Esophagus (tissue), 2 donors: ENCODE results near the gene GNAL. TPM values are rescaled to one million over a fixed set of nuclear protein-coding genes. Genes with fewer than 3 reads are reported as not detected.

Experiments
- H3K27ac ChIP-seq, 2 donors: one replicate each; pipeline ENCODE4 v1.5.1; 2013; ENCODE audit warnings: low read depth in 2 of 2, mild to moderate bottlenecking in 2 of 2, inconsistent platforms in 1 of 2, low read length in 1 of 2, moderate library complexity in 1 of 2
- H3K27me3 ChIP-seq, 2 donors: one replicate each; pipeline ENCODE4 v1.6.1; 2013; ENCODE audit warnings: low read length in 2 of 2, control low read depth in 1 of 2, mild to moderate bottlenecking in 1 of 2; ENCODE audit not compliant: insufficient read depth in 2 of 2, control insufficient read depth in 1 of 2
- H3K36me3 ChIP-seq, 2 donors: one replicate each; pipeline ENCODE4 v1.6.1; 2013; ENCODE audit warnings: low read length in 1 of 2; ENCODE audit not compliant: control insufficient read depth in 2 of 2, insufficient read depth in 2 of 2
- H3K4me1 ChIP-seq, 2 donors: one replicate each; pipeline ENCODE4 v1.6.1; 2013; ENCODE audit warnings: low read length in 1 of 2; ENCODE audit not compliant: control insufficient read depth in 2 of 2, insufficient read depth in 2 of 2
- H3K4me3 ChIP-seq, 2 donors: one replicate each; pipeline ENCODE4 v1.5.1; 2013; ENCODE audit warnings: low read length in 2 of 2, mild to moderate bottlenecking in 2 of 2, low read depth in 1 of 2, moderate library complexity in 1 of 2
- H3K9me3 ChIP-seq, 2 donors: one replicate each; pipeline ENCODE4 v1.6.1; 2013; ENCODE audit warnings: mild to moderate bottlenecking in 2 of 2, low read depth in 1 of 2, low read length in 1 of 2, moderate library complexity in 1 of 2; ENCODE audit not compliant: control insufficient read depth in 2 of 2, insufficient read depth in 1 of 2
- WGBS, 2 donors: extraction: QIAGEN DNeasy Blood & Tissue Kit; methylation state at CpG; one replicate each; pipeline ENCODE4 v1.1.7; 2013; 5-methylcytosine and 5-hydroxymethylcytosine counted together
- polyA plus RNA-seq, 2 donors: library from polyadenylated mRNA; stranded (reverse); fragments of 200-250 nt; gene quantifications; one replicate each; pipeline ENCODE4 v1.2.3, GENCODE V29; 2013
- donor health status: healthy with polysubstance abuse.
- donor health status: Bipolar disorder and iron deficiency.

GNAL gene
- polyA plus RNA-seq, 2 donors: 1.6 to 2.1 TPM

DNA sequence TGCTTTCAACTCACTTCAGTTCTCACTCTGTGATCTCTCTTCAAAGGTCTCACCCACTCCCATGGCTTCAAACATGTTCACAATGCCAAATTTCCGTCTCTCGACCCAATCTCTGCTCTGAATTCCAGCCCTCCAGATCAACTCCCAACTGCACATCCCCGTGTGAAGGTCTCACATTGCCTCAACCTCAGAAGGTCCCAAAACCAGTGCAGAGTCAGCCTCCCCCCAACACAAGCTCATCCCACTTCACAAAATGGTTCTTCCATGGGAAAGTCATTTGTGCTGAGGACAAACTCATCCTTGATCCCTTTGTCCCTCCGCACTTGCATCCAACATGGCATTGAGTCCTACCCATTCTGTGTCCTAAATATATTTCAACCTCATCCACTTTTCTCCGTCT lies 31.0 kb upstream of the GNAL start:
- no peaks in the 10 kb centered on the region for H3K4me1 ChIP-seq
- H3K27ac ChIP-seq: no peak overlapping the region
- H3K36me3 ChIP-seq: no peaks in the 10 kb centered on the region
- H3K9me3 ChIP-seq: no peaks in the 10 kb centered on the region
- WGBS, 2 donors: 84 to 86% methylated on average over 5 of the region's 5 CpGs
- H3K4me3 ChIP-seq: no peak overlapping the region
- H3K27me3 ChIP-seq: no peaks in the 10 kb centered on the region

DNA sequence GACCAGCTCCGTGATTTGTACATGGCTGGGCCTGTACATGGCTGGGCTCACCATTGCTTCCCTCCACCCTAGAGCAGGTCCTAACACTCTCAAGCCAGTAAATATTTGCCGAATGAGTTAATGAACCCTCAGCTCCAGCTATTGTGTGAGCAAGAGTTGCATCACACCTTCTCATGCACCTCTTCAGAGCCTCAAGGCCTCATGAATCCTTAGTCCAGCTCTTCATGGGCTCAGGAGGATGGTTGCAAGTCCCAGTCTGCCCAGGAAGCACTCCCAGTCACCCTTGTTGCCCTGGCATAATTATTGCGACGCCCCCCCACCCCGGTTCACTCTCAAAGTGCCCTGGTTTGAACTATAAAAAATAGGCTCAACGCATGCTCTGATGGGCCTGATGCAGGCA lies 30.1 kb upstream of the GNAL start:
- Histone ChIP-seq H3K36me3 (no peaks in the 10 kb centered on the region), H3K4me1 (no peaks in the 10 kb centered on the region), H3K27ac (no peak overlapping the region), H3K9me3 (no peaks in the 10 kb centered on the region), H3K4me3 (no peak overlapping the region), H3K27me3 (no peaks in the 10 kb centered on the region)
- 69 to 81% methylated on average over 6 of the region's 6 CpGs for WGBS, 2 donors

DNA sequence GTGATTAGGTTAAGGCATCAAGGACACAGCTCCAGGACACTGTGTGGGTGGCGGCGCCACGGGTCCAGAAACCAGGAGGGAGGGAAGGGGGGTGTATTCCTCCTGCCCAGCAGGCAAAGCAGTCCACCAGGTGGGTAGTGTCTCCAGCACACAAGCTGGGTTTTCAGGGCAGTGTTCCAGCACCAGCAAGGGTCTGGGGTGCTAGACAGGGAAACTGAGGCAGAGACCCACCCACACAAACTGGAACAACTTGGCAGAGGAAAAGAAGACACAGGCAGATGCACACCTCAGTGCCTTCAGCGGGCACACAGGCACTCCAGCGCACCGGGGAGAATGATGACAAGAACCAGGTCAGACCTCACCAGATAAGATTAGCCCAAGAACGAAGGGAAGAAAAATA lies 28.4 kb upstream of the GNAL start:
- Histone ChIP-seq H3K36me3 (no peaks in the 10 kb centered on the region), H3K27me3 (no peaks in the 10 kb centered on the region), H3K9me3 (no peaks in the 10 kb centered on the region), H3K4me3 (no peak overlapping the region), H3K27ac (no peak overlapping the region), H3K4me1 (no peaks in the 10 kb centered on the region)
- 88 to 93% methylated on average over 7 of the region's 7 CpGs for WGBS, 2 donors

- no peaks in the 10 kb centered on the region for H3K4me1 ChIP-seq
- no peaks in the 10 kb centered on the region for H3K9me3 ChIP-seq
- H3K4me3 ChIP-seq: no peak overlapping the region
- WGBS, 2 donors: 53 to 69% methylated on average over 5 of the region's 5 CpGs
- no peak overlapping the region for H3K27ac ChIP-seq
- H3K36me3 ChIP-seq: no peaks in the 10 kb centered on the region
- no peaks in the 10 kb centered on the region for H3K27me3 ChIP-seq
Measured at GRCh38 chr18:11661430-11661829, 27.6 kb upstream of the GNAL start.

DNA sequence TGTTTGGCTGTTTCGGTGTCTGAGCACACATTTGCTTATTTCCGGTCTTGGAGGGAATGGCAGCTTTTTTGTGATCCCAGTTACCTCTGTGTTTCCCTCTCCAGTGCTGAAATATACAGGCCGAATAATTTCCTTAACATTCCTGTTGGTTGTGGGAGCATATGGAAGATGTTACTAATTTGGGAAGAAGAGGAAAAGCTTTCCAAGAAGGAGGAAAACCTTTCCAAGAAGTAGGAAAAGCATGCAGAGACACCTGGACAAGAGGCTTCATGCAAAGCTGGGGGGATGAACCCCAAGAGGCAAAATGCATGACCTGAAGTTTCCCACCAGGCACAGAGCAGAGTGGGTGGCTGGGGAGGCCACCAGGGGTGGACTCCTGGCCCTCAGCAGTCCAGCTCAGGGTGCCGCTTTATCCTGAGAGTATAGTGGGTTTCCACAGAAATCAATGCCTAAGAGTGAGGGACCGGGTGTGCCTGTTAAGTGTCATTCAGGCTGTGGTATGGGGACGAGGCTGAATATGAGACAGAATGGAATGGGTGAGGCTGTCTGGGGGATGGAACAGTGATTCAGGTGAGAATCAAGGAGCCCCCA lies 25.5 kb upstream of the GNAL start:
- Histone ChIP-seq H3K27me3 (no peaks in the 10 kb centered on the region), H3K36me3 (no peaks in the 10 kb centered on the region), H3K27ac (no peak overlapping the region), H3K9me3 (no peaks in the 10 kb centered on the region), H3K4me1 (no peaks in the 10 kb centered on the region), H3K4me3 (no peak overlapping the region)
- WGBS, 2 donors: 75 to 81% methylated on average over 6 of the region's 6 CpGs

GRCh38 chr18:11664286-11664685 lies 24.8 kb upstream of the GNAL start:
- 79 to 82% methylated on average over 4 of the region's 4 CpGs for WGBS, 2 donors
- Histone ChIP-seq H3K27me3 (no peaks in the 10 kb centered on the region), H3K36me3 (no peaks in the 10 kb centered on the region), H3K4me3 (no peak overlapping the region), H3K4me1 (peaks cover 2% of the 10 kb centered on the region in 2 donors), H3K9me3 (no peaks in the 10 kb centered on the region), H3K27ac (no peak overlapping the region)

DNA sequence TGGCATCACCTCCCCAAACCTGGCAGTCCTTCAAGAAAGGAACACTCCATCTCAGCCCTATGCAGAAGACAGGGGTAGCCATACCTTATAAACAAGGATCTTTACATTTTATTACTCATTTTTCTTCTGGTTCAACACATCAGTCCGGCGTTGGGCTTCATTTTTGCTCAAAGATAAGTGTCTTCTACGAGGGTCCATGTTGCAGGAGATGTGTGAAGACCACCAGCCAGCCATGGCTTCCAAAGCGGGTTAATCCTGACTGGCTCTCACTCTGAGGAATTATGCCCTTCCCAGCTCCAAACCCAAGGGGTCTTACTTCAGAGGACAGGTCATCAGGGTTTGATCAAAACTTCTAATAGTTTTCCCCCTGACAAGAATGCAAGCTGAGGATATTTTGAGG lies 23.9 kb upstream of the GNAL start:
- H3K4me3 ChIP-seq: no peak overlapping the region
- WGBS, 2 donors: 60 to 79% methylated on average over 4 of the region's 4 CpGs
- H3K27ac ChIP-seq: no peak overlapping the region
- no peaks in the 10 kb centered on the region for H3K36me3 ChIP-seq
- peaks cover 2 to 9% of the 10 kb centered on the region in 2 donors for H3K4me1 ChIP-seq
- H3K9me3 ChIP-seq: no peaks in the 10 kb centered on the region
- H3K27me3 ChIP-seq: no peaks in the 10 kb centered on the region

DNA sequence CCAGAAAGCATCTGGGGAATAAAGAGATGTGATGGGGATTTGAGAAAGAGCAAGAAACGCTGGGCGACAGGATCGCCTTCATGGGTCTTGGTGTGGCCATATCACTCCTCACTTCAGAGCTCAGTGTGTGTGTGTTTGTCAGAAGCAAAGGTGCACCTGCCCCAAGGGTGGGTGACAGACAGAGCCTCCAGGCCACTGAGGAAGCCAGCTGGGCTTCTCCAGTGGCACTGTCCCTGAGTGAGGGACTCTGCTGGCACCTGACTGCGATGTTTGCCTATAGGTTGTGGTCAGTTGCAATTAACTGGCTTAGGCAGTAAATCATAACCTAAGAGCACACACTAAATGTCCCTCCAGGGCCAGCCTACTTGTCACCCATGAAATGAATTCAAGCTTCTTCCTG lies 23.5 kb upstream of the GNAL start:
- no peaks in the 10 kb centered on the region for H3K9me3 ChIP-seq

GRCh38 chr18:11666176-11666575 lies 22.9 kb upstream of the GNAL start:
- H3K36me3 ChIP-seq: no peaks in the 10 kb centered on the region
- H3K9me3 ChIP-seq: no peaks in the 10 kb centered on the region
- H3K27ac ChIP-seq: no peak overlapping the region
- H3K4me1 ChIP-seq: peaks cover 2 to 9% of the 10 kb centered on the region in 2 donors
- no peaks in the 10 kb centered on the region for H3K27me3 ChIP-seq
- WGBS, 2 donors: 65% methylated on average over 4 of the region's 4 CpGs
- no peak overlapping the region for H3K4me3 ChIP-seq

More for the DNA sequence above, 23.5 kb upstream of the GNAL start:
- Histone ChIP-seq H3K27ac (no peak overlapping the region), H3K27me3 (no peaks in the 10 kb centered on the region), H3K36me3 (no peaks in the 10 kb centered on the region), H3K4me3 (no peak overlapping the region), H3K4me1 (peaks cover 2 to 9% of the 10 kb centered on the region in 2 donors)
- WGBS, 2 donors: 84 to 89% methylated on average over 4 of the region's 4 CpGs

DNA sequence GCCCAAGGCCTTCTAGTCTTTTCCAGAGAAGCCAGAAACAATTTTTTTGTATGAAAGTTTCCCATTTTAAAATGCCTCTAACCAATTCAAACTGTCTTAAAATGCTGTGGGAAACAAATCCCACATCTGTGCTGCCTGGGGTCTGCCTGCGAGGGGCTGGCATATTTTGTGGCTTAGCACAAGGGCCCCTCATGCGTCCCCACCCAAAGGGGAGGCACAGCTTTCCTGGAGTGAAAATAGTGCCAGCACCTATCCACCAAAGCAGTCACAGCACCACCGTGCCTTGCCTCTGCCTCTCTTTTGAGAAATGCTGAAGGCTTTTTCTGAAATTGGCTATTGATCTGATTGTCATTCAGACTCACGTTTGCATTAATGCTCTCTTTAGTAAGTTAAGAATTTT lies 22.2 kb upstream of the GNAL start:
- Histone ChIP-seq H3K27me3 (no peaks in the 10 kb centered on the region), H3K4me1 (peaks cover 2 to 9% of the 10 kb centered on the region in 2 donors), H3K36me3 (no peaks in the 10 kb centered on the region), H3K27ac (no peak overlapping the region), H3K9me3 (no peaks in the 10 kb centered on the region), H3K4me3 (no peak overlapping the region)
- WGBS, 2 donors: 73 to 78% methylated on average over 4 of the region's 4 CpGs
